ENCODE measurements around the gene MTG2.

The MTG2 gene

DNA sequence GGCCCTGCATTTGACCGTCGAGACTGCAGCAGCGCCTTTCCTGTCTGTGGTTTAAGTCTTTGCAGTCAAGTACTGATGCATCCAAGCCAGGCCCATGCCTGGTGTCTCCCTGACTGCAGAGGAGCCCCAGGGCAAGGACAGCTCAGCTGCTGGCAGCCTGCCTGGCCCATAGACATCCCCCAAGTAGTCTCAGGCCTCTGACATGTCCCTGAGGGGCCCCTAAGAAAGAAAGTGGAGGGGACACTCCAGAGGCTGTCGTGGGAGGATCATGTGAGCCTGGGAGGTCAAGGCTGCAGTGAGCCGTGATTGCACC, 19.2 kb downstream of the MTG2 start:
- TF ChIP-seq, protein P1, sequence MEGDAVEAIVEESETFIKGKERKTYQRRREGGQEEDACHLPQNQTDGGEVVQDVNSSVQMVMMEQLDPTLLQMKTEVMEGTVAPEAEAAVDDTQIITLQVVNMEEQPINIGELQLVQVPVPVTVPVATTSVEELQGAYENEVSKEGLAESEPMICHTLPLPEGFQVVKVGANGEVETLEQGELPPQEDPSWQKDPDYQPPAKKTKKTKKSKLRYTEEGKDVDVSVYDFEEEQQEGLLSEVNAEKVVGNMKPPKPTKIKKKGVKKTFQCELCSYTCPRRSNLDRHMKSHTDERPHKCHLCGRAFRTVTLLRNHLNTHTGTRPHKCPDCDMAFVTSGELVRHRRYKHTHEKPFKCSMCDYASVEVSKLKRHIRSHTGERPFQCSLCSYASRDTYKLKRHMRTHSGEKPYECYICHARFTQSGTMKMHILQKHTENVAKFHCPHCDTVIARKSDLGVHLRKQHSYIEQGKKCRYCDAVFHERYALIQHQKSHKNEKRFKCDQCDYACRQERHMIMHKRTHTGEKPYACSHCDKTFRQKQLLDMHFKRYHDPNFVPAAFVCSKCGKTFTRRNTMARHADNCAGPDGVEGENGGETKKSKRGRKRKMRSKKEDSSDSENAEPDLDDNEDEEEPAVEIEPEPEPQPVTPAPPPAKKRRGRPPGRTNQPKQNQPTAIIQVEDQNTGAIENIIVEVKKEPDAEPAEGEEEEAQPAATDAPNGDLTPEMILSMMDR (conservative IDR thresholded peaks at IDR 0.05; ENCODE audit: control insufficient read depth, insufficient read depth, low read depth, low read length), result no peak
- DNase-seq (ENCODE audit: low read depth), result peak; percentile 6
- H3K4me3 ChIP-seq (ENCODE audit: control insufficient read depth, low read depth, low read length), result no peak overlapping the region

DNA sequence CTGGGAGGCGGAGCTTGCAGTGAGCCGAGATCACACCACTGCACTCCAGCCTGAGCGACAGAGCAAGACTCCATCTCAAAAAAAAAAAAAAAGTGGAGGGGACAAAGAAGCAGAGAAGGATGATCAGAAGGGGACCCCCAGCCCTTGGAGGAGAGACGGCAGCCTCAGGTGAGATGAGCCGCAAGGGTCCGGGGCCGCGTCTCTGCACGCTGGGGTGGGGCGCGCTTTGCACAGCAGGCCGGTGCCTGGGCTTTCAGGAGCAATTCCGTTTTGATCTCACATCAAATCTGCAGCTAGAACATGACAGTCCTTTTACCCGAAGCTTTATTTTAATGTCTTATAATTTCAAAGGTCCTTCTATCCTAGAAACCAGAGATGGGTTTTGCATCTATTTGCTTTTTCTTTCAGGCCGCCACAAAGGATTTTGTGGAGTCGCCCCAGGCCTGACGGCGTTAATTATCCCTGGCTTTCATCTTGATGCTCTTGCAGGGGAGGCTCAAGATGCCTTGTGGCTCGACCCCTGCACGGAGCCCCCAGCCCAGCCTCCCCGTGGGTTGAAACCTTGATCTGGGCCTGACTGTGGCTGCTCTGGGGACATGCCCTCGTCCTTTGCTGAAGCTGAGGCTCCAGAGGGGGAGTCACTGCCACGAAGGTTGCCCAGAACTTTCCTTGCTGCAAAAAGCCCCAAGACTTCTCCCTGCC, 20.0 kb downstream of the MTG2 start:
- H3K4me3 ChIP-seq (ENCODE audit: control insufficient read depth, low read depth, low read length), result no peak overlapping the region
- TF ChIP-seq, protein P1 (conservative IDR thresholded peaks at IDR 0.05; ENCODE audit: control insufficient read depth, insufficient read depth, low read depth, low read length), result no peak
- DNase-seq (ENCODE audit: low read depth), result no peak

DNA sequence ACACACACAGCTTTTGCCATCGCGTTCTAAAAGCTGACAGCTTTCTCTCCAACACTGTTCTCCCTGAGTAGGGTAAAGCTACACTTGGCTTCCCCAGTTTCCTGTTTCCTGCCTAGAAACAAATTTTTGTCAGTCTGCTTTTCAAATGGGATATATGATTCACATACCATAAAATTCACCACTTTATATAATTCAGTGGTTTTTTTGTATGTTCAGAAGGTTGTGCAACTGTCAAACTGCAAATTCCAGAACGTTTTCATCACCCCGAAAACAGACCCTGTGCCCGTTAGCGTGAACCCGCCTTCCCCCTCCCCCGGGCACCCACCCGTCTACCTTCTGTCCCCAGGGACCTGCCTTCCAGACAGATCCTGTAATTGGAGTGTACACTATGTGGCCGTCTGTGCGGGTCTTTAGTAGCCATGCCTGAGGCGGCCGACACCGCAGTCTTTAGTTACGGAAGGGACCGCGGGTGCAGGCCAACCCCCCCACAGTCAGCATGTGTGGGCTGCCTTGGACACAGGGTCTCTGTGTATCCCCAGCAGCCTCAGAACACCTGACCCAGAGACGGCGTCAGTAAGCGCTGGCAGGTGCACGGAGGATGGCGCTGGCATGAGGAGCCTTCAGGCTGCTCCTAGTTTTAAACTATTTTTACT, 20.7 kb downstream of the MTG2 start:
- no peak overlapping the region for H3K4me3 ChIP-seq (ENCODE audit: control insufficient read depth, low read depth, low read length)
- TF ChIP-seq, protein P1 (conservative IDR thresholded peaks at IDR 0.05; ENCODE audit: control insufficient read depth, insufficient read depth, low read depth, low read length), result no peak

DNA sequence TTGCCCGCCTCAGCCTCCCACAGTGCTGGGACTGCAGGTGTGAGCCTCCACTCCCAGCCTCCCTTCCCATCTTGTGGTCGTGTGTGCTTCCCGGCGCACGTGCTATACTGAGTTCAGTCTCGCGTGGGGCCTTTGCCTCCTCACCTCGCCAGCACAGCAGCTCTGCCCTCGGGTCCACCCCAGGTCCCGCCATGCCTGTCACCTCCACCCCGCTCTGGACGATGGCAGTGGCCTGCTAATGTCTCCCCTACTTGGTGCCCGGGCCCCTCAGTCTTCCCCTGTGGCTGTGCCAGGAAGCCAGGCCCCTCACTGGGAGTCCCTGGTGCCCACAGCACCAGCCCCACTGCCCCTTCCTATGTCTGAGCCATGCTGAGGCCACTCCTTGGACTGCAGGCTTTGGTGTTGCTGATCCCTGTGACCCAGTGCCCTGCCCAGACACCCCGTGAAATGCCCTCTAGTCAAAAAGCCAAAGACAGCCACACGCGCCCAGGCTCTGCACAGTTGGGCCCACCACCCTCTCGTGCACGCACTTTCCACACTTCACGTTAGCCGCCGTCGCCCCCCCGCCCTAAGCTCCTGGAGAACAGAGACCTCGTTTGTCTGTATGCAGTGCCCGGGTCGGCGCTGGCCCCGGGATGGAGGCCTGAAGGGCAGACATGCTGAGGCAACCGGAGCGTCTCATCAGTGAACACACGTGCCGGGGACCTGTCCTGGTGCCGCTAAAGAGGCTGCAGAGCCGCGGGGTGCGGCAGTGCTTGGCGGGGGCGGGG, 23.0 kb downstream of the MTG2 start:
- no peak for DNase-seq (ENCODE audit: low read depth)
- no peak overlapping the region for H3K4me3 ChIP-seq (ENCODE audit: control insufficient read depth, low read depth, low read length)
- TF ChIP-seq, protein P1 (conservative IDR thresholded peaks at IDR 0.05; ENCODE audit: control insufficient read depth, insufficient read depth, low read depth, low read length), result no peak

More for the DNA sequence above, 20.7 kb downstream of the MTG2 start:
- peak; percentile 7 for DNase-seq (ENCODE audit: low read depth)

DNA sequence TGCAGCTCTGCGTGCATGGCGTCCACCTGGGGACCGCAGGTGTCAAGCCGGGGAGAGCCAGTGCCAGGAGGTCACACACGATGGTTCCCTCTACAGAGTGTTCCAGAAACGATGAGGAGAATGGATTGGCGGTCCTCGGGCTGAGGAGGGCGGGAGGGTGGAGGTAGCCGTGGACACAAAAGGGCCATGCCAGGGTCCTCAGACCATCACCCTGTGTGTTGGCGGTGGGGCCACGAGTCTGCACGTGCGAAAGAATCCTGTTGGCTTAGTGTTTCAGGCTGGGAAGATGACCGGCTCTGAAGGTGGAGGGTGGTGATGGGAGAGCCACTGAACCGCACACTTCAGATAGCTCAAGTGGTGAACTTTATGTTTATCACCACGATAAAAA, 23.6 kb downstream of the MTG2 start:
- no peak overlapping the region for H3K4me3 ChIP-seq (ENCODE audit: control insufficient read depth, low read depth, low read length)
- TF ChIP-seq, protein P1 (conservative IDR thresholded peaks at IDR 0.05; ENCODE audit: control insufficient read depth, insufficient read depth, low read depth, low read length), result no peak
- DNase-seq (ENCODE audit: low read depth), result no peak

DNA sequence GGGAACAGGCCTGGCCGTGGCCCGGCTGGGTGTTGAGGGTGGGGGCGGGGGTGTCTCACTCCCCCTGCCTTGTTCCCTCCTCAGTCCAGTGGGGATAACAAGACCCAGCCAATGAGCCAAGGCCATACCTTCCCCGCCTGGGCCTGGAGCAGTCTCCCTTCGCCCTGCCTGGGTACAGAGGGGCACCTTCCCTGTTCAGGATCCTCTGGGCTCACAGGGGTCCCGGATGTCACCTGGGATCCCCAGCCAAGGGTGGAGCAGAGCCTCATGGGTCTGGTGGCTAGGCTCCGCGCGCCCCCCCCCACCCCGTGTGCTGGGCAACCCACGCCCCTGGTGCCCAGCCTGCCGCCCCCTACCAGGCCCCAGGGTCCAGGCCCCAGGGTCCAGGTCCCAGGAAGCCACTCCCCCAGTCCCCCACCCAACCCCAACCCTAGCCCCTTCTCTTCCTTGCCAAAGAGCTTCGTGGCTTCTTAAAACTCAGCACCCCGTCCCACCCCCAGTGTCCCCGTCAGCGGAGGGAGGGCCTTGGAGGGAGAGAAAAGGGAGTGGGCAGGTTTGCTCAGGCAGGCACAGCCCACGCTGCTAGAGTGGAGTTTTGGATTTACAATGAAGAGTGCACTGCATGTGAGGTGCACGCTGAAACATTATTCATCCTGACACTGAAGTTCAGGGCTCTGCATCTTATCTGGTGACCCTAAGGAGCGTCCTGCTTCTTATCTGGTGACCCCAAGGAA, 25.4 kb downstream of the MTG2 start:
- no peak overlapping the region for H3K4me3 ChIP-seq (ENCODE audit: control insufficient read depth, low read depth, low read length)
- no peak for DNase-seq (ENCODE audit: low read depth)
- TF ChIP-seq, protein P1 (conservative IDR thresholded peaks at IDR 0.05; ENCODE audit: control insufficient read depth, insufficient read depth, low read depth, low read length), result no peak

Data from fibroblast of mammary gland (primary cell).